ENCODE measurements around the gene GMPPA.

GRCh38 chr2:219472629-219473187 lies 26.0 kb upstream of the GMPPA start:
- TF ChIP-seq, protein P1, sequence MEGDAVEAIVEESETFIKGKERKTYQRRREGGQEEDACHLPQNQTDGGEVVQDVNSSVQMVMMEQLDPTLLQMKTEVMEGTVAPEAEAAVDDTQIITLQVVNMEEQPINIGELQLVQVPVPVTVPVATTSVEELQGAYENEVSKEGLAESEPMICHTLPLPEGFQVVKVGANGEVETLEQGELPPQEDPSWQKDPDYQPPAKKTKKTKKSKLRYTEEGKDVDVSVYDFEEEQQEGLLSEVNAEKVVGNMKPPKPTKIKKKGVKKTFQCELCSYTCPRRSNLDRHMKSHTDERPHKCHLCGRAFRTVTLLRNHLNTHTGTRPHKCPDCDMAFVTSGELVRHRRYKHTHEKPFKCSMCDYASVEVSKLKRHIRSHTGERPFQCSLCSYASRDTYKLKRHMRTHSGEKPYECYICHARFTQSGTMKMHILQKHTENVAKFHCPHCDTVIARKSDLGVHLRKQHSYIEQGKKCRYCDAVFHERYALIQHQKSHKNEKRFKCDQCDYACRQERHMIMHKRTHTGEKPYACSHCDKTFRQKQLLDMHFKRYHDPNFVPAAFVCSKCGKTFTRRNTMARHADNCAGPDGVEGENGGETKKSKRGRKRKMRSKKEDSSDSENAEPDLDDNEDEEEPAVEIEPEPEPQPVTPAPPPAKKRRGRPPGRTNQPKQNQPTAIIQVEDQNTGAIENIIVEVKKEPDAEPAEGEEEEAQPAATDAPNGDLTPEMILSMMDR (IDR thresholded peaks at IDR 0.05): no peak
- no peak for TF ChIP-seq POLR2A (IDR thresholded peaks at IDR 0.05)
